HCT116 (cell line): ENCODE results near the gene UTP11. TPM values are rescaled to one million over a fixed set of nuclear protein-coding genes. Genes with fewer than 3 reads are reported as not detected.

Experiments used
- ATAC-seq: fragments of 200-7000 bp; cut with Tn5 transposase; 2 replicates; pipeline ENCODE4 v1.9.1; 2020; ENCODE audit warnings: mild to moderate bottlenecking, moderate library complexity
- BruUV-seq: library from RNA; stranded (reverse); fragments of 400-500 nt; replicated peaks from 2 replicates; lab custom pipeline; 2021; lab: Mats Ljungman, UMichigan
- CTCF ChIA-PET: fragments of 300-600 bp; sonication (Branson Sonifier 250); formaldehyde crosslinking; loops from one replicate; lab custom pipeline; 2021; ENCODE audit warnings: antibody characterized with exemption; lab: Charles Lee
- POLR2A ChIA-PET: fragments of 300-600, 350-600 bp; sonication (Branson Sonifier 250); formaldehyde crosslinking; loops from one replicate; lab custom pipeline; 2021; ENCODE audit warnings: antibody characterized with exemption; lab: Charles Lee
- RAD21 ChIA-PET, 2 experiments: fragments of 300-600 bp; sonication (Branson Sonifier 250); formaldehyde crosslinking; loops; one replicate each; lab custom pipeline; 2023; ENCODE audit warnings: low total read pairs in 2 of 2; ENCODE audit not compliant: uncharacterized antibody in 2 of 2, unreplicated experiment in 2 of 2, low non-redundant PET in 1 of 2; lab: Charles Lee
- DNase-seq: peaks from one replicate; pipeline ENCODE4 v3.0.0-alpha.2; 2010; ENCODE audit warnings: low read depth, low spot score
- H2AFZ ChIP-seq: fragments of 200-600 bp; shearing (Covaris generic), sonication (generic); 2 replicates; pipeline ENCODE4 v1.6.1; 2017; ENCODE audit warnings: low read depth, mixed run types, mixed read lengths, antibody characterized with exemption, low read length; ENCODE audit not compliant: poor library complexity, severe bottlenecking
- H3K27ac ChIP-seq: 2 replicates; pipeline ENCODE4 v1.5.1; 2012; ENCODE audit warnings: low read depth, low read length
- H3K27me3 ChIP-seq: fragments of 200-600 bp; sonication (generic); 2 replicates; pipeline ENCODE4 v1.6.1; 2016; ENCODE audit warnings: mixed run types, low read length, mixed read lengths; ENCODE audit not compliant: insufficient read depth
- H3K36me3 ChIP-seq, 2 experiments: fragments of 200-500 bp in 1 of 2; fragments of 200-600 bp in 1 of 2; sonication (Bioruptor generic) in 1 of 2; sonication (generic) in 1 of 2; 2 replicates each; pipeline versions ENCODE4 v1.5.1 to v1.6.1; 2014 to 2016; ENCODE audit warnings: low read length in 2 of 2, inconsistent platforms in 1 of 2, mixed read lengths in 1 of 2, mixed run types in 1 of 2; ENCODE audit not compliant: insufficient read depth in 2 of 2, control insufficient read depth in 1 of 2
- H3K4me1 ChIP-seq, 2 experiments: fragments of 200-600 bp in 1 of 2; sonication (generic) in 1 of 2; 2 replicates each; pipeline versions ENCODE4 v1.5.1 to v1.6.1; 2012 to 2017; ENCODE audit warnings: low read length in 2 of 2, inconsistent platforms in 1 of 2, mild to moderate bottlenecking in 1 of 2, mixed read lengths in 1 of 2, mixed run types in 1 of 2, moderate library complexity in 1 of 2; ENCODE audit not compliant: insufficient read depth in 2 of 2, control insufficient read depth in 1 of 2
- H3K4me2 ChIP-seq: fragments of 200-600 bp; sonication (generic); 2 replicates; pipeline ENCODE4 v1.6.1; 2017; ENCODE audit warnings: mixed run types, low read length, mixed read lengths
- H3K4me3 ChIP-seq, 2 experiments: fragments of 200-600 bp in 1 of 2; sonication (generic) in 1 of 2; replicated peaks in 1 of 2; 2 replicates each; pipeline ENCODE4 v1.5.1; 2011 to 2016; ENCODE audit warnings: low read length in 2 of 2, control low read depth in 1 of 2, low read depth in 1 of 2, mild to moderate bottlenecking in 1 of 2, mixed read lengths in 1 of 2, mixed run types in 1 of 2
- H3K79me2 ChIP-seq: fragments of 200-600 bp; sonication (generic); 2 replicates; pipeline ENCODE4 v1.6.1; 2017; ENCODE audit warnings: mild to moderate bottlenecking, mixed run types, low read length, moderate library complexity, mixed read lengths; ENCODE audit not compliant: insufficient read depth
- H3K9ac ChIP-seq: fragments of 200-600 bp; sonication (generic); 2 replicates; pipeline ENCODE4 v1.6.1; 2016; ENCODE audit warnings: low read length, mixed read lengths
- H3K9me2 ChIP-seq: fragments of 200-600 bp; sonication (generic), shearing (Covaris generic); 2 replicates; pipeline ENCODE4 v1.6.1; 2017; ENCODE audit warnings: mixed run types, mild to moderate bottlenecking, moderate library complexity; ENCODE audit not compliant: insufficient read depth
- H3K9me3 ChIP-seq, 2 experiments: fragments of 200-500 bp in 1 of 2; fragments of 200-600 bp in 1 of 2; sonication (Bioruptor generic) in 1 of 2; sonication (generic) in 1 of 2; 2 replicates each; pipeline ENCODE4 v1.6.1; 2014 to 2017; ENCODE audit warnings: low read length in 2 of 2, mixed read lengths in 2 of 2, inconsistent platforms in 1 of 2, low read depth in 1 of 2, mild to moderate bottlenecking in 1 of 2, mixed run types in 1 of 2, moderate library complexity in 1 of 2; ENCODE audit not compliant: control insufficient read depth in 1 of 2, insufficient read depth in 1 of 2
- H4K20me1 ChIP-seq: fragments of 200-600 bp; sonication (generic), shearing (Covaris generic); 2 replicates; pipeline ENCODE4 v1.6.1; 2017; ENCODE audit warnings: mixed run types, mild to moderate bottlenecking, moderate library complexity; ENCODE audit not compliant: insufficient read depth
- CBX3 ChIP-seq: IDR thresholded peaks from 2 replicates; pipeline ENCODE4 v1.6.1; 2012; ENCODE audit warnings: low read depth
- EZH2phosphoT487 ChIP-seq: fragments of 200-600 bp; IDR thresholded peaks from 2 replicates; pipeline ENCODE4 v1.6.1; 2018; ENCODE audit warnings: antibody characterized with exemption, borderline replicate concordance
- RAD21 ChIP-seq: IDR thresholded peaks from 2 replicates; pipeline ENCODE4 v1.6.1; 2012; ENCODE audit warnings: low read depth, mild to moderate bottlenecking
- SIN3A ChIP-seq: IDR thresholded peaks from 2 replicates; pipeline ENCODE4 v1.6.1; 2012; ENCODE audit warnings: low read depth
- SRF ChIP-seq: IDR thresholded peaks from 2 replicates; pipeline ENCODE4 v1.6.1; 2012; ENCODE audit warnings: low read depth
- YY1 ChIP-seq: IDR thresholded peaks from 2 replicates; pipeline ENCODE4 v1.6.1; 2011; ENCODE audit warnings: low read length, low read depth, moderate library complexity, mild to moderate bottlenecking; ENCODE audit not compliant: insufficient replicate concordance; ENCODE audit errors: extremely low read depth
- ZFX ChIP-seq: fragments of 450-650 bp; IDR thresholded peaks from 2 replicates; pipeline ENCODE4 v1.6.1; 2017
- ZNF274 ChIP-seq: fragments of 200-500 bp; sonication (Bioruptor generic); IDR thresholded peaks from 2 replicates; pipeline ENCODE4 v1.6.1; 2014; ENCODE audit warnings: mild to moderate bottlenecking, low read depth, low read length, inconsistent platforms
- intact Hi-C: fragments of 100-400 bp; cut with micrococcal nuclease; formaldehyde crosslinking; loops from 2 replicates; pipeline ENCODE4 v1.10.0; 2022
- total RNA-seq: library from RNA; stranded (reverse); gene quantifications from one replicate; pipeline ENCODE4 v1.2.1, GENCODE V29; 2021; ENCODE audit not compliant: unreplicated experiment
- TF ChIP-seq, protein P1 (sequence below): IDR thresholded peaks from 2 replicates; pipeline ENCODE4 v1.6.1; 2012

Gene UTP11
- total RNA-seq, 1 experiment from 2014 or later: 47.5 TPM

DNA sequence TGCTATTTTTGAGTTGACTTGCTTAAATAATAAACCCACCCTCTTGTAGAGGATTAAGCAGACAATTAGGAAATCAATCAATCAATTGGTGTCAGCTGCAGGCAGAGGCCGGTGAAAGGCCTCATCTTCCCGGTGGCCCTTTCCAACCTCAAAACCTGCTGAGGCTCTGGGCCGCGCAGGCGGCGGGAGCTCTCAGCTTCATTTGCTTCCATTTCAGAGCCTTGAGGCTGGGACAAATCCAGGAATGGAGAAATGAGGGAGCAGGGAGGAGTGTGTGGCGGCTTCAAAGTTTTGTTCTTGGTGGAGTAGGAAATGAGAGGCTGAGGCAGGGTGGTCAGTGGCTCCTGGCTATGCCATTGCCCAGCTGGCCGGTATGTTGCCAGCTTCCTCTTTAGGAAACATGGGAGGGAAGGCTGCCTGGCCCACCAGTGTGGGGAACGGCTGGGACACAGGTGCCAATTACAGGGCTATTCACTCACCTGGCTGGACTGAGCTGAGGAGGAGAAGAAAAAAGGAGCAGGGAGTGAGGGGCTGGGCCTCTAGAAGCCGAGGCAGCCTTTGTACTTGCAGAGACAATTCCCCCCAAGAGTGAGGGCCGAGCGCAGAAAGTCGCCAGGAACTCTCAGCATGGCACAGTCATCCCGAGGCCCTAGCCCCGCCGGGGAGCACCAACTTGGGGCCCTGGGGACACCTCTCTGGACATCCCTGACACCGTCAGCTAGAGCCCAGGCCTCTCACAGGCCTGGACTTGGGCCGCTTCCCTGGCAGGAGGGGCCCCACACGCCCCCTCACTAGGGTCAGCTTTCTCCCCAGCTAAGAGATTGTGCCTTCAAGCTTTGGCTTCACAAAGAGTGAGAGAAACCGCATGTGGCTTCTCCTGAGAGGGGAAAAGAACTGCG is 29.7 kb downstream of the UTP11 start (continued):
- TF ChIP-seq ZNF274 (no peak), EZH2phosphoT487 (no peak), RAD21 (no peak), SIN3A (no peak), SRF (no peak)

DNA sequence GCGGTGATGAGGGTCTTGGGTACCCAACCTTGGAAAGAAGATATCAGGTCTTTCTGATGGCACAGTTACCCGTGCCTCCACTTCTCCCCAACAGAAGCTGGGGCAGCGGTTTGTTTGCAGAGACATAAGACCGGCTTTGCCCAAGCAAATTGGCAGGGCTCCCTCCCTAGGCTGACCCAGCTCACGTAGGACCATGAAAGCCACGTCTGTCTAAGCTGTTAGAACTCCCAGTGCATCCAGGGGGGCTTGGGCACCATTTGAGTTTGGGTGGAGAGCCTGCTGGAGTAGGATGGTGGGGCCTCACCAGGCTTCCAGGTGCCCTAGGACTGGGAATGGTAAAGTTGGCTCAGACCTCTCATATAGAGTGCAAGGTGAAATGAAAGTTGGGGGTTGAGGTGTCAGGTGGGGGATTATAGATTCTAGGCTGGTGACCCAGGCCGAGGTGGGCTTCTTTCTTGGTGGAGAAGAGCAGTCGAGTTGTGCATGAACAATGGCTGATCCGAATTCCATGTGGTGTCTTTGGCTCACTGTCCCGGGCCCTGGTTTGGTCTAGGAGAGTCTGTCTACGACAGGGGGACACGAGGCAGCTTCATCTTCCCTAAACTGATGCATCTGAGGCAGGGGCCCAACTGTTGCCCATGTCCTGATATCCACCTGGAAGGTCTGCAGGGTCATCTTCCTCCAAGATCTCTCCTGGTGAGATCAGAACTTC is 30.7 kb downstream of the UTP11 start:
- peaks cover 0 to 21% of the 10 kb centered on the region in 2 experiments; a peak in 1 of 4 replicates for H3K4me1 ChIP-seq
- H2AFZ ChIP-seq: no peak overlapping the region
- CTCF ChIA-PET: no interaction called here
- no peaks in the 10 kb centered on the region for H3K36me3 ChIP-seq
- no peak overlapping the region for H3K27ac ChIP-seq
- intact Hi-C loops: no loop called here
- RAD21 ChIA-PET: no interaction called here
- H3K9ac ChIP-seq: no peak overlapping the region
- DNase-seq (no peak), ATAC-seq (no peak)
- no peaks in the 10 kb centered on the region for H3K9me3 ChIP-seq
- H4K20me1 ChIP-seq: no peaks in the 10 kb centered on the region
- no peak overlapping the region for H3K4me2 ChIP-seq
- POLR2A ChIA-PET: no interaction called here
- no TSS peak for BruUV-seq
- H3K79me2 ChIP-seq: no peaks in the 10 kb centered on the region
- TF ChIP-seq YY1: no peak
- no peak for TF ChIP-seq CBX3
- TF ChIP-seq, protein P1, sequence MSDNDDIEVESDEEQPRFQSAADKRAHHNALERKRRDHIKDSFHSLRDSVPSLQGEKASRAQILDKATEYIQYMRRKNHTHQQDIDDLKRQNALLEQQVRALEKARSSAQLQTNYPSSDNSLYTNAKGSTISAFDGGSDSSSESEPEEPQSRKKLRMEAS: no peak
- TF ChIP-seq ZFX: no peak
- H3K27me3 ChIP-seq: no peaks in the 10 kb centered on the region
- no peaks in the 10 kb centered on the region for H3K9me2 ChIP-seq
- no peak overlapping the region for H3K4me3 ChIP-seq
